OCI-M2 (cell line): Measurements from ENCODE around the gene MKI67.
"Not testable (repeated sequence)": the region's sequence is repeated elsewhere in the genome, so short reads cannot be mapped to it uniquely, and the experiment has no call there.

Experiments used
- DNase-seq: peaks from one replicate; lab custom pipeline; 2025; ENCODE audit not compliant: unreplicated experiment; lab: John Stamatoyannopoulos, UW

MKI67 gene

GRCh38 chr10:128113026-128113425 lies 13.2 kb downstream of the MKI67 start:
- DNase-seq, result no peak

- DNase-seq, result no peak
These were observed 14.5 kb downstream of the MKI67 start for GRCh38 chr10:128111696-128112095.

- DNase-seq, result no peak
These were observed 15.9 kb downstream of the MKI67 start for GRCh38 chr10:128110339-128110738.

GRCh38 chr10:128109707-128110106 lies 16.5 kb downstream of the MKI67 start:
- no peak for DNase-seq

GRCh38 chr10:128105383-128105782 lies 20.8 kb downstream of the MKI67 start:
- DNase-seq, result no peak

GRCh38 chr10:128103229-128103714 lies 23.0 kb downstream of the MKI67 start:
- no peak for DNase-seq

GRCh38 chr10:128102480-128103228 lies 23.6 kb downstream of the MKI67 start:
- no peak for DNase-seq

- DNase-seq, result no peak
These were observed 24.3 kb downstream of the MKI67 start for GRCh38 chr10:128101901-128102300.

- DNase-seq, result no peak
These were observed 26.3 kb downstream of the MKI67 start for GRCh38 chr10:128099901-128100300.

- no peak for DNase-seq
These were observed 27.6 kb downstream of the MKI67 start for GRCh38 chr10:128098631-128099030.

- no peak for DNase-seq
These were observed 28.4 kb downstream of the MKI67 start for GRCh38 chr10:128097783-128098182.

GRCh38 chr10:128096486-128097199 lies 29.6 kb downstream of the MKI67 start:
- no peak for DNase-seq

- no peak for DNase-seq
These were observed 30.3 kb downstream of the MKI67 start for GRCh38 chr10:128095753-128096469.

GRCh38 chr10:128095027-128095752 lies 31.0 kb downstream of the MKI67 start:
- DNase-seq, result no peak

GRCh38 chr10:128094596-128094995 lies 31.6 kb downstream of the MKI67 start:
- not testable (repeated sequence) for DNase-seq

GRCh38 chr10:128092454-128092853 lies 33.8 kb downstream of the MKI67 start:
- no peak for DNase-seq

GRCh38 chr10:128091636-128092210 lies 34.5 kb downstream of the MKI67 start:
- DNase-seq, result no peak

- DNase-seq, result no peak
These were observed 38.1 kb downstream of the MKI67 start for GRCh38 chr10:128087884-128088709.

- no peak for DNase-seq
These were observed 38.9 kb downstream of the MKI67 start for GRCh38 chr10:128087146-128087883.
